Right atrium auricular region (tissue), 2 donors: ENCODE data around the gene HOXA1. TPM values are rescaled to one million over a fixed set of nuclear protein-coding genes. Genes with fewer than 3 reads are reported as not detected.
A peak's percentile ranks its signal among the peaks of the same experiment; 100 is the strongest.

Experiments used
- DNase-seq: peaks from one replicate; pipeline ENCODE4 v3.0.0-alpha.2; 2019; ENCODE audit warnings: low spot score
- H3K27ac ChIP-seq, 2 donors: fragments of 200-600 bp; sonication (generic); 1 replicate in 1 of 2; 2 replicates in 1 of 2; pipeline ENCODE4 v1.5.1; 2016 to 2019
- H3K27me3 ChIP-seq, 2 donors: fragments of 200-600 bp; sonication (generic); one replicate each; pipeline versions ENCODE4 v1.5.1 to v1.6.0; 2017 to 2019
- H3K36me3 ChIP-seq: fragments of 200-600 bp; sonication (generic); one replicate; pipeline ENCODE4 v1.5.1; 2016
- H3K4me1 ChIP-seq, 2 donors: fragments of 200-600 bp; sonication (generic); one replicate each; pipeline versions ENCODE4 v1.5.1 to v1.6.0; 2017 to 2019
- H3K4me3 ChIP-seq, 2 donors: fragments of 200-600 bp; sonication (generic); 1 replicate in 1 of 2; 2 replicates in 1 of 2; pipeline ENCODE4 v1.5.1; 2017 to 2019; ENCODE audit warnings: mild to moderate bottlenecking in 1 of 2, moderate library complexity in 1 of 2
- H3K9me3 ChIP-seq, 2 donors: fragments of 200-600 bp; sonication (generic); one replicate each; pipeline ENCODE4 v1.5.1; 2019
- total RNA-seq, 2 donors: library from RNA; depleted of rRNA; stranded (reverse); fragments of >200 nt; gene quantifications; one replicate each; pipeline ENCODE4 v1.1.0, GENCODE V29; 2016
- TF ChIP-seq, protein P1 (sequence below), 2 donors: fragments of 200-600 bp; sonication (generic); IDR thresholded peaks; one replicate each; pipeline ENCODE4 v1.5.1; 2019; ENCODE audit warnings: antibody characterized with exemption in 2 of 2

HOXA1 gene
- total RNA-seq, 2 donors from 2014 or later, result 0.20 TPM; not detected in 1

DNA sequence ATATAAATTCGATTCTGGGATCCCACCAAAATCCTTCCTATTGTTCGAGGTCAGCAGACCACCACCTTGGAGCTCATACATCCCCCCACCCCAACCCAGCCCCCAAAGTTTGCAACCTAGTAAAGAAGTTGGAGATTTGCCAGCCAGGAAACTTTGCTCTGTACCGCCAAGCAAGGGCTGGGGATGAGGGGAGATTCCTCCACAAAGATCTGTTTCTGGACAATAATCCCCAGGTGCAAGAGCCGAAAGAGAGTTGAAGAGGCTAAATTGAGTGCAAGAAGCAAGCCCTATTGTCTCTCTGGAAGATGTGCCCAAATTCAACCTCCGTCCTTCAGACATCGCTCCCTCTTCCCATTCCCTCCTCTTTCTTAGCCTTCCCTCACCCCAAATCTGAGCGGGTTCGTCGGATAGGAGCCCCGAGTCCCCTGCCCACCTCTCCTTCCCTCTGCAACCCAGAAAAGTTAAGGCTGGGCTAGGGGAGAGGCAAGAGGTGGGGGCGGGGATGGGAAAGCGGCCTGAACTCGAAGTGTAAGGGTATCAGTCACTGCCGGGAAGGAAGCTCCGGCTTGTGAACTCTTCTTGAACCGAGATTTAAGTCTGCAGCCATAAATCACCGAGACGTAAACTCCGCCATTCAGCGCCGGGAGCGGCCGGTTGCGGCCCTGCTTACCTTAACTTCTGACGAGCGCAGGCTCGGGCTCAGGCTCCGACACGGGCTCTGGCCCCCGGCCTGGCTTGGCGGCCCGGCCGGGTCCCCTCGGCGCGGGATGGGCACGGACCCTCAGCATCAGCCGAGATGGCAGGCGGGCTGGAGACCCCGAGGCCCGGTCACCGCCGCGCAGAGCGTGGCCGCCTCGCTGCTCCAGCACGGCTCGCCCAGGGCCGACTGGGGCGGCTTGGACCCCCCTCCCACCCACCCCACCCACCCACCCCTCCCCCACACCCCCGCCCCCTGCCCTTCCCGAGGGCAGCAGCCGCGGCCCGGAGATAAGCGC lies 17.5 kb upstream of the HOXA1 start:
- Histone ChIP-seq H3K27me3 (peaks cover 9 to 39% of the 10 kb centered on the region in 2 donors), H3K9me3 (no peaks in the 10 kb centered on the region), H3K27ac (peak overlapping the region; percentile 71 to 73), H3K4me3 (peak overlapping the region; percentile 33 to 49), H3K36me3 (no peaks in the 10 kb centered on the region), H3K4me1 (peaks cover 0 to 27% of the 10 kb centered on the region in 2 donors)
- no peak for DNase-seq
- TF ChIP-seq, protein P1, sequence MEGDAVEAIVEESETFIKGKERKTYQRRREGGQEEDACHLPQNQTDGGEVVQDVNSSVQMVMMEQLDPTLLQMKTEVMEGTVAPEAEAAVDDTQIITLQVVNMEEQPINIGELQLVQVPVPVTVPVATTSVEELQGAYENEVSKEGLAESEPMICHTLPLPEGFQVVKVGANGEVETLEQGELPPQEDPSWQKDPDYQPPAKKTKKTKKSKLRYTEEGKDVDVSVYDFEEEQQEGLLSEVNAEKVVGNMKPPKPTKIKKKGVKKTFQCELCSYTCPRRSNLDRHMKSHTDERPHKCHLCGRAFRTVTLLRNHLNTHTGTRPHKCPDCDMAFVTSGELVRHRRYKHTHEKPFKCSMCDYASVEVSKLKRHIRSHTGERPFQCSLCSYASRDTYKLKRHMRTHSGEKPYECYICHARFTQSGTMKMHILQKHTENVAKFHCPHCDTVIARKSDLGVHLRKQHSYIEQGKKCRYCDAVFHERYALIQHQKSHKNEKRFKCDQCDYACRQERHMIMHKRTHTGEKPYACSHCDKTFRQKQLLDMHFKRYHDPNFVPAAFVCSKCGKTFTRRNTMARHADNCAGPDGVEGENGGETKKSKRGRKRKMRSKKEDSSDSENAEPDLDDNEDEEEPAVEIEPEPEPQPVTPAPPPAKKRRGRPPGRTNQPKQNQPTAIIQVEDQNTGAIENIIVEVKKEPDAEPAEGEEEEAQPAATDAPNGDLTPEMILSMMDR (IDR thresholded peaks at IDR 0.05), result no peak

DNA sequence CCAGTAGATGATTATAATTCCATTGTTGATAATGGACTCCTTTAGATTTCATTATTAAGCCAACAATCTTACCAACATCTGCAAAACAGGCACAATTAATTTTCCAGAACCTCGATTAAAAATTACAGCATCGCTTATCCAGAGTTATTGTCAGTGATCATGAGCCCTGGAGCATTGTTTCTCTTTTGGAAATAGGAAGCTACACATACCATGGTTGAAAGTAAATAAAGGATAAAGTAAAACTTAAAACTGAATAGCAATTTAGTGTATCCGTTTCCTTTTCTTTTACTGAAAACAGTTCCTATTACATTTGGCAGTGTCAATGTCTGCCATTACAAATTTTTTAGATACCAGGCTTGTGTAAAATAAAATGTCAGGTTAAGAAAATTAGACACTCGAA lies 16.6 kb upstream of the HOXA1 start:
- TF ChIP-seq, protein P1 (IDR thresholded peaks at IDR 0.05), result no peak
- Histone ChIP-seq H3K4me1 (peaks cover 0 to 18% of the 10 kb centered on the region in 2 donors), H3K4me3 (no peak overlapping the region), H3K27ac (no peak overlapping the region), H3K36me3 (no peaks in the 10 kb centered on the region), H3K27me3 (peaks cover 9 to 35% of the 10 kb centered on the region in 2 donors), H3K9me3 (no peaks in the 10 kb centered on the region)
- no peak for DNase-seq

DNA sequence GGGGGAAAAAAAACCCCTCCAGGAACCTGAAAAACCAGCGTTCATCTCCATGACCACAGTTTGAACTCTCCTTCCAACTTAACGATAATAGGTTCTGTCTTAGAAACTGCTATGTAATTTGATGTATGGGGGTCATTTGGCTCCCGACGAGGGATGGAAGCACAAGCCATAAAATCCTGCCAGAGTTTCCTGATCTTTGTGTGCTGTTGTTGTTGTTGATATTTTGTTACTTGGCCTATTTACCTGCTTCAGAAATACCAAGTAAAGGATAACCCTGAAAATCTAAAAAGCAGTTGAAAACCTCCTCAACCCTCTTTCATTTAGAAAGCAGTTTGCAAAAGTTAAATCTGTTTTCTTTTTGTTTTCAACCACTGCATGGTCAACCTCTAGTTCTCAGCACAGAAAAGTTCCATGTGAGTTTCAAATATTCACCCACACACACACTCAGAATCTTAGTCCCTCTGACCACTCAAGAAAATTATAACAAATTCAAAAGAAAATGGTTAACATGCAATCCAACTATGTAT lies 16.0 kb upstream of the HOXA1 start:
- TF ChIP-seq, protein P1 (IDR thresholded peaks at IDR 0.05), result no peak
- no peaks in the 10 kb centered on the region for H3K9me3 ChIP-seq
- DNase-seq, result no peak
- no peak overlapping the region for H3K4me3 ChIP-seq
- H3K36me3 ChIP-seq, result no peaks in the 10 kb centered on the region
- H3K27ac ChIP-seq, result peak overlapping the region in 1 of 2 donors; percentile 8
- peaks cover 9 to 36% of the 10 kb centered on the region in 2 donors for H3K27me3 ChIP-seq
- peaks cover 0 to 15% of the 10 kb centered on the region in 2 donors for H3K4me1 ChIP-seq

DNA sequence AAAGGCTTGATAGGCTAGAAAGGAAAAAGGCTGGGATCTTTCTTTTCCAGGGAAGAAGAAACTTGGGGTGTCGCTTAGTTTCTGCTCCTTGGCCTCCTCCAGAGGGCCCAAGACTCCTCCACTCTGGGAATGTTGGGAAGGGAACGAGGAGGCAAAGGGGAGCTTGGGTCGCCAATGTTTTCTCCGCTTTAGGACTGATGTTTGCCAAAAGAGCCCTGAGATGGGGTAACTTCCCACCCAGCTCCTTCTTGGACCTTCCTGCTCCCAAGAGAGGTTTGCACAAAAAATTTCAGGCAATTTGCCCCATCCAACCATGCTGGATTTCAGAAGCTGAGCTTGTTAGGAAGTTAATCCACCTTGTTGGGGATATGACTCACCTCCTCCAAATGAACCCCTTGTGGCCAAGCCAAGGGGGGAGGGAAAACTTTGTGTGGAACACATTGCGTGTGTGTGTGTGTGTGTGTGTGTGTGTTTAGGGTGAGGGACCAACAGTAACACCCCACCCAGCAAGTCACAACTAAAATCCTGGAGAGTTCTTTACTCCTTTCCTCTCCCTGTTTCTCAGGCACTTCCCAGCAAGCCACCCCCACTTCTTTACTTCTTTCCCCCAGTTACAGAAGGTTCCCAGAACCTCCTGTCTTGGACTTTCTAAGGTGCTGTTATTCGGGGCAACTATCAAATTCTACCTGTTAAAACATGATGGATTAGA lies 15.4 kb upstream of the HOXA1 start:
- no peak for DNase-seq
- H3K27me3 ChIP-seq, result peaks cover 9 to 42% of the 10 kb centered on the region in 2 donors
- no peak overlapping the region for H3K4me3 ChIP-seq

More for the DNA sequence above, 15.4 kb upstream of the HOXA1 start:
- TF ChIP-seq, protein P1 (IDR thresholded peaks at IDR 0.05), result no peak
- Histone ChIP-seq H3K36me3 (no peaks in the 10 kb centered on the region), H3K9me3 (no peaks in the 10 kb centered on the region), H3K4me1 (peaks cover 0 to 21% of the 10 kb centered on the region in 2 donors), H3K27ac (peak overlapping the region in 1 of 2 donors; percentile 8)
